K562 (cell line): Measurements from ENCODE around the gene TEX9.

ENCODE experiments used
- CC2D1A ChIP-seq: fragments of 450-650 bp; IDR thresholded peaks from 2 replicates; pipeline ENCODE4 v1.6.1; 2017; ENCODE audit warnings: mild to moderate bottlenecking
- E2F5 ChIP-seq: sonication (generic); formaldehyde crosslinking; IDR thresholded peaks from 2 replicates; pipeline ENCODE4 v1.8.0; 2022; ENCODE audit warnings: mild to moderate bottlenecking, missing genetic modification reagents
- NR2C1 ChIP-seq, 2 experiments: fragments of 450-650 bp; IDR thresholded peaks; 2 replicates each; pipeline ENCODE4 v1.6.1; 2017; ENCODE audit warnings: mild to moderate bottlenecking in 2 of 2, antibody characterized with exemption in 1 of 2, inconsistent platforms in 1 of 2, missing compliant biosample characterization in 1 of 2, missing genetic modification characterization in 1 of 2
- NUFIP1 ChIP-seq: fragments of 450-650 bp; IDR thresholded peaks from 2 replicates; pipeline ENCODE4 v1.6.1; 2018; ENCODE audit not compliant: partially characterized antibody
- SRSF1 ChIP-seq: fragments of 200-400 bp; formaldehyde crosslinking; IDR thresholded peaks from 2 replicates; pipeline ENCODE4 v1.6.1; 2017; ENCODE audit warnings: mild to moderate bottlenecking, low read depth, low read length, moderate library complexity
- TAF1 ChIP-seq: IDR thresholded peaks from 2 replicates; pipeline ENCODE4 v1.6.1; 2011; ENCODE audit warnings: mild to moderate bottlenecking, low read length, moderate library complexity; ENCODE audit not compliant: insufficient read depth, control insufficient read depth, severe bottlenecking; ENCODE audit errors: extremely low read depth
- USF2 ChIP-seq: sonication (generic); formaldehyde crosslinking; IDR thresholded peaks from 2 replicates; pipeline ENCODE4 v1.5.0; 2020; ENCODE audit warnings: missing genetic modification reagents
- ZBTB1 ChIP-seq: sonication (generic); formaldehyde crosslinking; IDR thresholded peaks from 2 replicates; pipeline ENCODE4 v1.8.1; 2023; ENCODE audit warnings: missing genetic modification reagents, low read depth, mild to moderate bottlenecking, borderline replicate concordance
- ZNF318 ChIP-seq, 2 experiments: fragments of 450-650 bp; IDR thresholded peaks; 2 replicates each; pipeline ENCODE4 v1.6.1; 2016; ENCODE audit warnings: mild to moderate bottlenecking in 2 of 2, borderline replicate concordance in 1 of 2, low read depth in 1 of 2, moderate library complexity in 1 of 2

- TF ChIP-seq CC2D1A (no peak), NUFIP1 (no peak), NR2C1 (IDR thresholded peaks at IDR 0.05) (no peak), NR2C1 (tag; IDR thresholded peaks at IDR 0.05) (no peak), TAF1 (no peak), SRSF1 (no peak), ZBTB1 (CRISPR knock-in tag) (no peak), ZNF318 (IDR thresholded peaks at IDR 0.05; ENCODE audit: borderline replicate concordance in 1 of 2, low read depth in 1 of 2) (no peak), E2F5 (CRISPR knock-in tag) (no peak), USF2 (CRISPR knock-in tag) (no peak)
Measured at GRCh38 chr15:56327721-56328502, 37.3 kb upstream of the TEX9 start.
